Measurements from ENCODE around the gene PTP4A2.

DNA sequence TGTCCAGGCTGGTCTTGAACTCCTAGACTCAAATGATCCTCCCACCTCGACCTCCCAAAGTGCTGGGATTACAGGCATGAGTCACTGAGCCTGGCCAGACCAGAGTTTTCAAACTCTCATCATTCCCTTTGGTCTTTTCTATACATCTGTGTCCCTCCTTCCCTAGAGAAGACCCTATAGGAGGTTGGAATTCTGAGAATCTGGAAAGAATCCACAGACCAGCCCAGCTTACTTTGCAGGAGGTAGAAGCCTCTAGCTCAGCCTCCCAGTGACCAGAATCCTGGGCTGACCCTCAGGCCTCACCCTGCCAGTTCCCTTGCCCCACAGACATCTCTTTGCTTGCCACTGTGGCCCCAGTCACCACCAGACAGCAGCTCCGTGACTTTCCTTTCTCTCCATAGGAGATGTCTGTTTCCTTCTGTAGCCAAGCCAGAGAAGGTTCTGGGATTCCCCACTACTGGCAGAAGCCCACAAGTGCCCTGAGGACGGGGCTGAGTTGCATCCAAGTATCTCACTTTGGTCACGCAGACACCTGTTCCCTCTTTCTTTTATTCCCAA, 40.8 kb upstream of the PTP4A2 start:
- TF ChIP-seq, protein P1, sequence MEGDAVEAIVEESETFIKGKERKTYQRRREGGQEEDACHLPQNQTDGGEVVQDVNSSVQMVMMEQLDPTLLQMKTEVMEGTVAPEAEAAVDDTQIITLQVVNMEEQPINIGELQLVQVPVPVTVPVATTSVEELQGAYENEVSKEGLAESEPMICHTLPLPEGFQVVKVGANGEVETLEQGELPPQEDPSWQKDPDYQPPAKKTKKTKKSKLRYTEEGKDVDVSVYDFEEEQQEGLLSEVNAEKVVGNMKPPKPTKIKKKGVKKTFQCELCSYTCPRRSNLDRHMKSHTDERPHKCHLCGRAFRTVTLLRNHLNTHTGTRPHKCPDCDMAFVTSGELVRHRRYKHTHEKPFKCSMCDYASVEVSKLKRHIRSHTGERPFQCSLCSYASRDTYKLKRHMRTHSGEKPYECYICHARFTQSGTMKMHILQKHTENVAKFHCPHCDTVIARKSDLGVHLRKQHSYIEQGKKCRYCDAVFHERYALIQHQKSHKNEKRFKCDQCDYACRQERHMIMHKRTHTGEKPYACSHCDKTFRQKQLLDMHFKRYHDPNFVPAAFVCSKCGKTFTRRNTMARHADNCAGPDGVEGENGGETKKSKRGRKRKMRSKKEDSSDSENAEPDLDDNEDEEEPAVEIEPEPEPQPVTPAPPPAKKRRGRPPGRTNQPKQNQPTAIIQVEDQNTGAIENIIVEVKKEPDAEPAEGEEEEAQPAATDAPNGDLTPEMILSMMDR (IDR thresholded peaks at IDR 0.05) = no peak
- TF ChIP-seq POLR2AphosphoS5 (IDR thresholded peaks at IDR 0.05; ENCODE audit: low read depth, low read length) (no peak), TAF1 (IDR thresholded peaks at IDR 0.05; ENCODE audit: borderline replicate concordance, low read depth, low read length) (no peak), YY1 (IDR thresholded peaks at IDR 0.05; ENCODE audit: low read depth) (no peak), EP300 (IDR thresholded peaks at IDR 0.05; ENCODE audit: borderline replicate concordance in 1 of 2, low read depth in 1 of 2, low read length in 1 of 2) (no peak), SMC3 (IDR thresholded peaks at IDR 0.05; ENCODE audit: low read depth, low read length) (no peak)
- TF ChIP-seq, protein P2, sequence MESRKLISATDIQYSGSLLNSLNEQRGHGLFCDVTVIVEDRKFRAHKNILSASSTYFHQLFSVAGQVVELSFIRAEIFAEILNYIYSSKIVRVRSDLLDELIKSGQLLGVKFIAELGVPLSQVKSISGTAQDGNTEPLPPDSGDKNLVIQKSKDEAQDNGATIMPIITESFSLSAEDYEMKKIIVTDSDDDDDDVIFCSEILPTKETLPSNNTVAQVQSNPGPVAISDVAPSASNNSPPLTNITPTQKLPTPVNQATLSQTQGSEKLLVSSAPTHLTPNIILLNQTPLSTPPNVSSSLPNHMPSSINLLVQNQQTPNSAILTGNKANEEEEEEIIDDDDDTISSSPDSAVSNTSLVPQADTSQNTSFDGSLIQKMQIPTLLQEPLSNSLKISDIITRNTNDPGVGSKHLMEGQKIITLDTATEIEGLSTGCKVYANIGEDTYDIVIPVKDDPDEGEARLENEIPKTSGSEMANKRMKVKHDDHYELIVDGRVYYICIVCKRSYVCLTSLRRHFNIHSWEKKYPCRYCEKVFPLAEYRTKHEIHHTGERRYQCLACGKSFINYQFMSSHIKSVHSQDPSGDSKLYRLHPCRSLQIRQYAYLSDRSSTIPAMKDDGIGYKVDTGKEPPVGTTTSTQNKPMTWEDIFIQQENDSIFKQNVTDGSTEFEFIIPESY (IDR thresholded peaks at IDR 0.05; ENCODE audit: borderline replicate concordance, low read depth) = no peak
- TF ChIP-seq, protein P3, sequence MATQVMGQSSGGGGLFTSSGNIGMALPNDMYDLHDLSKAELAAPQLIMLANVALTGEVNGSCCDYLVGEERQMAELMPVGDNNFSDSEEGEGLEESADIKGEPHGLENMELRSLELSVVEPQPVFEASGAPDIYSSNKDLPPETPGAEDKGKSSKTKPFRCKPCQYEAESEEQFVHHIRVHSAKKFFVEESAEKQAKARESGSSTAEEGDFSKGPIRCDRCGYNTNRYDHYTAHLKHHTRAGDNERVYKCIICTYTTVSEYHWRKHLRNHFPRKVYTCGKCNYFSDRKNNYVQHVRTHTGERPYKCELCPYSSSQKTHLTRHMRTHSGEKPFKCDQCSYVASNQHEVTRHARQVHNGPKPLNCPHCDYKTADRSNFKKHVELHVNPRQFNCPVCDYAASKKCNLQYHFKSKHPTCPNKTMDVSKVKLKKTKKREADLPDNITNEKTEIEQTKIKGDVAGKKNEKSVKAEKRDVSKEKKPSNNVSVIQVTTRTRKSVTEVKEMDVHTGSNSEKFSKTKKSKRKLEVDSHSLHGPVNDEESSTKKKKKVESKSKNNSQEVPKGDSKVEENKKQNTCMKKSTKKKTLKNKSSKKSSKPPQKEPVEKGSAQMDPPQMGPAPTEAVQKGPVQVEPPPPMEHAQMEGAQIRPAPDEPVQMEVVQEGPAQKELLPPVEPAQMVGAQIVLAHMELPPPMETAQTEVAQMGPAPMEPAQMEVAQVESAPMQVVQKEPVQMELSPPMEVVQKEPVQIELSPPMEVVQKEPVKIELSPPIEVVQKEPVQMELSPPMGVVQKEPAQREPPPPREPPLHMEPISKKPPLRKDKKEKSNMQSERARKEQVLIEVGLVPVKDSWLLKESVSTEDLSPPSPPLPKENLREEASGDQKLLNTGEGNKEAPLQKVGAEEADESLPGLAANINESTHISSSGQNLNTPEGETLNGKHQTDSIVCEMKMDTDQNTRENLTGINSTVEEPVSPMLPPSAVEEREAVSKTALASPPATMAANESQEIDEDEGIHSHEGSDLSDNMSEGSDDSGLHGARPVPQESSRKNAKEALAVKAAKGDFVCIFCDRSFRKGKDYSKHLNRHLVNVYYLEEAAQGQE (IDR thresholded peaks at IDR 0.05; ENCODE audit: low read depth, low read length) = no peak

Data from SK-N-SH (cell line).